Peyer's patch (tissue), 4 donors: ENCODE results near the gene CTTNBP2NL.

Source experiments
- CTCF ChIP-seq, 6 experiments: fragments of 450-650 bp in 4 of 6; fragments of 200-600 bp in 2 of 6; sonication (generic) in 1 of 6; IDR thresholded peaks; one replicate each; pipeline ENCODE4 v1.5.1; 2017 to 2019; ENCODE audit warnings: antibody characterized with exemption in 6 of 6, mild to moderate bottlenecking in 3 of 6, moderate library complexity in 1 of 6
- POLR2A ChIP-seq, 2 donors: fragments of 450-650 bp; IDR thresholded peaks; one replicate each; pipeline ENCODE4 v1.5.1; 2017; ENCODE audit warnings: antibody characterized with exemption in 2 of 2, mild to moderate bottlenecking in 2 of 2, moderate library complexity in 2 of 2

- no peak for TF ChIP-seq CTCF (IDR thresholded peaks at IDR 0.05)
- TF ChIP-seq POLR2A (IDR thresholded peaks at IDR 0.05), result no peak
Observed at GRCh38 chr1:112394743-112395062, 1.3 kb upstream of the CTTNBP2NL start.
